ENCODE results near the gene ASAP2.

The ASAP2 gene

DNA sequence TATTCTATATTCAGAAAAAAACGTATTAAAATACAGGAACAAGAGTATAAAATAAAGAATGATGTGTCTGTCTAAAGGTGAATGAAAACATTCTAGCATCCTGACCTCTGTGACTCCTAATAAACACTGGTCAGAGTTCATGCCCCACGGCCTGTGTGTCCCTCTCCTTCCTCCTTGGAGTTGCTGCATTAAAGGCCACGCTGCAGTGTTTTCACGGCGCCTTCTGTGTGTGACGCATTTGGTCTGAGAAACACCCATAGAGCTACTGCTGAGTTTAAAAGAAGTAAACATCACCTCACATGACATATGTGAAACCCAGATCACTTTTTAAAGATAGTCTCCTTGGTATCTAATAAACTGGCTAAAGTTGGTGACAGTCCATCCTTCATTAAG is 126.2 kb downstream of the ASAP2 start:
- Histone ChIP-seq H3K36me3 (ENCODE audit: insufficient read depth, low read length) (peaks cover 28% of the 10 kb centered on the region; the same call in 1 of the 2 replicates), H2AFZ (ENCODE audit: low read depth, low read length) (no peak overlapping the region), H3K4me2 (ENCODE audit: insufficient read depth, low read length) (no peak overlapping the region), H3K4me3 (ENCODE audit: low read depth in 1 of 2, low read length in 2 of 2) (no peak overlapping the region), H3K27me3 (ENCODE audit: insufficient read depth, low read length, poor library complexity) (no peaks in the 10 kb centered on the region), H4K20me1 (ENCODE audit: insufficient read depth, low read length) (no peaks in the 10 kb centered on the region), H3K79me2 (ENCODE audit: insufficient read depth, low read length) (no peaks in the 10 kb centered on the region), H3K9ac (ENCODE audit: low read depth, low read length) (no peak overlapping the region), H3K27ac (ENCODE audit: low read length) (no peak overlapping the region), H3K9me3 (ENCODE audit: insufficient read depth, low read length, severe bottlenecking) (no peaks in the 10 kb centered on the region), H3K4me1 (ENCODE audit: insufficient read depth, low read length) (no peaks in the 10 kb centered on the region)
- DNase-seq (no peak), ATAC-seq (ENCODE audit: insufficient read depth, low read depth) (no peak)
- TF ChIP-seq, protein P1, sequence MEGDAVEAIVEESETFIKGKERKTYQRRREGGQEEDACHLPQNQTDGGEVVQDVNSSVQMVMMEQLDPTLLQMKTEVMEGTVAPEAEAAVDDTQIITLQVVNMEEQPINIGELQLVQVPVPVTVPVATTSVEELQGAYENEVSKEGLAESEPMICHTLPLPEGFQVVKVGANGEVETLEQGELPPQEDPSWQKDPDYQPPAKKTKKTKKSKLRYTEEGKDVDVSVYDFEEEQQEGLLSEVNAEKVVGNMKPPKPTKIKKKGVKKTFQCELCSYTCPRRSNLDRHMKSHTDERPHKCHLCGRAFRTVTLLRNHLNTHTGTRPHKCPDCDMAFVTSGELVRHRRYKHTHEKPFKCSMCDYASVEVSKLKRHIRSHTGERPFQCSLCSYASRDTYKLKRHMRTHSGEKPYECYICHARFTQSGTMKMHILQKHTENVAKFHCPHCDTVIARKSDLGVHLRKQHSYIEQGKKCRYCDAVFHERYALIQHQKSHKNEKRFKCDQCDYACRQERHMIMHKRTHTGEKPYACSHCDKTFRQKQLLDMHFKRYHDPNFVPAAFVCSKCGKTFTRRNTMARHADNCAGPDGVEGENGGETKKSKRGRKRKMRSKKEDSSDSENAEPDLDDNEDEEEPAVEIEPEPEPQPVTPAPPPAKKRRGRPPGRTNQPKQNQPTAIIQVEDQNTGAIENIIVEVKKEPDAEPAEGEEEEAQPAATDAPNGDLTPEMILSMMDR (IDR thresholded peaks at IDR 0.05; ENCODE audit: borderline replicate concordance, extremely low read depth, low read length, poor library complexity, severe bottlenecking): no peak
- no peak for TF ChIP-seq EZH2 (IDR thresholded peaks at IDR 0.05; ENCODE audit: borderline replicate concordance, low read depth, low read length, severe bottlenecking)

DNA sequence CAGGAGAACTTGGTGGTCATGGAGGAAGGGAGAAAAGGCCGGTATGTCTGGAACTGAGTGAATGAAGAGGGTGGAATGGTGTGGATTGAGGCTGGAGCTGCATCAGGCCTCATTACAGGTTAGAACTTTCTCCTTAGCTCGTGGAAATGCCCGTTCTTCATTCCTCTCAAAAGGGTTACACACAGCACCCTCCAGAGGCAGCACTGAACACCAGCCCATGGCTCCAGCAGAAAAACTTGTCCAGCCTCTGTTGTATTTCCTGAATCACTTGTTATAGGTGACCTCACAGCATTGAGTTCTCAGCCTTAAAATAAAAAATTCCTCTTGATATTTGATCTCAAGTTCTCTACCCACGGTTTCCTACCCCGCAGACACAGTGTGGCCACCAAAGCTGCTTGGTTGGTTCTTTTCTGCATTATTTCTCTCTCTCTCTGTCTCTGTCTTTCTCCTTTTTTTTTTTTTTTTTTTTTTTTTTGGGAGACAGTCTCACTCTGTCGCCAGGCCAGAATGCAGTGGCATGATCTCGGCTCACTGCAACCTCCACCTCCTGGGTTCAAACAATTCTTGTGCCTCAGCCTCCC is 127.1 kb downstream of the ASAP2 start:
- H2AFZ ChIP-seq (ENCODE audit: low read depth, low read length): no peak overlapping the region
- DNase-seq: peak; percentile 12
- no peak; the same call in 2 of the 3 replicates for ATAC-seq (ENCODE audit: insufficient read depth, low read depth)
- H3K9ac ChIP-seq (ENCODE audit: low read depth, low read length): no peak overlapping the region
- no peaks in the 10 kb centered on the region for H4K20me1 ChIP-seq (ENCODE audit: insufficient read depth, low read length)
- H3K4me3 ChIP-seq (ENCODE audit: low read depth in 1 of 2, low read length in 2 of 2): no peak overlapping the region
- H3K27ac ChIP-seq (ENCODE audit: low read length): no peak overlapping the region
- H3K36me3 ChIP-seq (ENCODE audit: insufficient read depth, low read length): peaks cover 23% of the 10 kb centered on the region; the same call in 1 of the 2 replicates
- H3K4me2 ChIP-seq (ENCODE audit: insufficient read depth, low read length): no peak overlapping the region
- H3K27me3 ChIP-seq (ENCODE audit: insufficient read depth, low read length, poor library complexity): no peaks in the 10 kb centered on the region
- TF ChIP-seq, protein P1 (IDR thresholded peaks at IDR 0.05; ENCODE audit: borderline replicate concordance, extremely low read depth, low read length, poor library complexity, severe bottlenecking): peak; percentile 49
- no peak for TF ChIP-seq EZH2 (IDR thresholded peaks at IDR 0.05; ENCODE audit: borderline replicate concordance, low read depth, low read length, severe bottlenecking)
- no peaks in the 10 kb centered on the region for H3K4me1 ChIP-seq (ENCODE audit: insufficient read depth, low read length)
- H3K9me3 ChIP-seq (ENCODE audit: insufficient read depth, low read length, severe bottlenecking): no peaks in the 10 kb centered on the region
- H3K79me2 ChIP-seq (ENCODE audit: insufficient read depth, low read length): no peaks in the 10 kb centered on the region

DNA sequence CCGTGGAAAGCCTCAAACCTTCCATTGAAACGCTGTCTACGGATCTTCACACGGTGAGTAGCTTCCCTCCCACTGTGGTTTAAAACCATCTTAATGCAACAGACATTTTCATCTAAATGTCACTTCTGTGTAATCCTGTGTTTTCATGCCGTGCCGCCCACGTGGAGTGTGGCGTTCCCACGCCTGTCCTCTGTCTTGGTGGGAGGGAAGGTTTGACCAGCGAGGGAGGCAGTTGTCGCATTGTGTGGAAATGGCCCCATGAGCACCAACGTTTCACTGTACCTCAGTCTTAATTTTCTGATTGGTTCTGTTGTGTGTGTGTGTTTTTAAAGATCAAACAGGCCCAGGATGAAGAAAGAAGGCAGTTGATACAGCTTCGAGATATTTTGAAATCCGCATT is 128.1 kb downstream of the ASAP2 start:
- Histone ChIP-seq H3K4me2 (ENCODE audit: insufficient read depth, low read length) (no peak overlapping the region), H3K27me3 (ENCODE audit: insufficient read depth, low read length, poor library complexity) (no peaks in the 10 kb centered on the region), H3K9ac (ENCODE audit: low read depth, low read length) (no peak overlapping the region), H3K9me3 (ENCODE audit: insufficient read depth, low read length, severe bottlenecking) (no peaks in the 10 kb centered on the region), H3K36me3 (ENCODE audit: insufficient read depth, low read length) (peaks cover 13% of the 10 kb centered on the region; the same call in 1 of the 2 replicates), H3K4me3 (ENCODE audit: low read depth in 1 of 2, low read length in 2 of 2) (no peak overlapping the region), H3K27ac (ENCODE audit: low read length) (no peak overlapping the region), H4K20me1 (ENCODE audit: insufficient read depth, low read length) (no peaks in the 10 kb centered on the region), H3K4me1 (ENCODE audit: insufficient read depth, low read length) (no peaks in the 10 kb centered on the region), H3K79me2 (ENCODE audit: insufficient read depth, low read length) (no peaks in the 10 kb centered on the region), H2AFZ (ENCODE audit: low read depth, low read length) (no peak overlapping the region)
- TF ChIP-seq, protein P1 (IDR thresholded peaks at IDR 0.05; ENCODE audit: borderline replicate concordance, extremely low read depth, low read length, poor library complexity, severe bottlenecking): no peak
- TF ChIP-seq EZH2 (IDR thresholded peaks at IDR 0.05; ENCODE audit: borderline replicate concordance, low read depth, low read length, severe bottlenecking): no peak
- ATAC-seq (ENCODE audit: insufficient read depth, low read depth) (no peak), DNase-seq (no peak)
